Measurements from ENCODE around the gene MRTO4.

The MRTO4 gene

DNA sequence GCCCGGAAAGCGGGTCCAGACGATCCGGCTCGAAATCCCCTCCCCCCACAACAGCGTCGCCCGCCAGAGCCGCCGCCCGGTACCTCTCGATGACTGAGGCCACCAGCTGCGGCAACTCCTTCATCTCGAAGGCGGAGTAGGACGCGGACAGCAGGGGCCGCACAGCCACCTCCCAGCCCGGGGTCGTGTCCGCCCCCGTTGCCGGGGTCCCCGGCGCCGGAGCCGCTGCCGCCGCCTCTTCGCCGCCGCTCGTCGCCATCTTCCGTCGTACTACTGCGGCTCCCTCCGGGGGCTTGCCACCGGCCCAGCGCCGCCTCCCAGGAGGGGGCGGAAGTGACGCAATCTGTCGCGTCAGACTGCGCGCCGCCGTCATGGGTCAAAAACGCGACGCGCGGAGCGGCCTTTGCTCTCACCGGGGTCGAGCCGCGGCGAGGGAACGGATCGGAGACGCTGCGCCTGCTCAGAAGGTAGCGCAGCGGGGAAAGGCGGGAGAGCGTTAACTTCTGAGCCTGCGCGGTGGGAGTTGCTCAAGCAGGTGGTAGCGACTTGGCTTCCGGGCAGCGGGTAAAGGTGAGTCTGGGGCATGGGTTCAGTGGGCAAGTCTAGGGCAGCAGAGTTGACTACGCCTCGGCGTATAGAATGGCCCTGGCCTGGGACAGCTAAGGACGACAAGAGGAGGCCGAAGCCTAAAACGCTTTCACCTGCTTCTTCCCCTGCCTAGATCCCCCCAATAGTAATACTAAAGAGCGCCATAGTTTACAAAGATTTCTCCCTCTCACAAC, 41.4 kb upstream of the MRTO4 start, which contains the start of gene UBR4 (continued):
- TF ChIP-seq, protein P1, sequence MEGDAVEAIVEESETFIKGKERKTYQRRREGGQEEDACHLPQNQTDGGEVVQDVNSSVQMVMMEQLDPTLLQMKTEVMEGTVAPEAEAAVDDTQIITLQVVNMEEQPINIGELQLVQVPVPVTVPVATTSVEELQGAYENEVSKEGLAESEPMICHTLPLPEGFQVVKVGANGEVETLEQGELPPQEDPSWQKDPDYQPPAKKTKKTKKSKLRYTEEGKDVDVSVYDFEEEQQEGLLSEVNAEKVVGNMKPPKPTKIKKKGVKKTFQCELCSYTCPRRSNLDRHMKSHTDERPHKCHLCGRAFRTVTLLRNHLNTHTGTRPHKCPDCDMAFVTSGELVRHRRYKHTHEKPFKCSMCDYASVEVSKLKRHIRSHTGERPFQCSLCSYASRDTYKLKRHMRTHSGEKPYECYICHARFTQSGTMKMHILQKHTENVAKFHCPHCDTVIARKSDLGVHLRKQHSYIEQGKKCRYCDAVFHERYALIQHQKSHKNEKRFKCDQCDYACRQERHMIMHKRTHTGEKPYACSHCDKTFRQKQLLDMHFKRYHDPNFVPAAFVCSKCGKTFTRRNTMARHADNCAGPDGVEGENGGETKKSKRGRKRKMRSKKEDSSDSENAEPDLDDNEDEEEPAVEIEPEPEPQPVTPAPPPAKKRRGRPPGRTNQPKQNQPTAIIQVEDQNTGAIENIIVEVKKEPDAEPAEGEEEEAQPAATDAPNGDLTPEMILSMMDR (tag by site-specific recombination; IDR thresholded peaks at IDR 0.05): peak; percentile 43; the same call in 1 of the 2 replicates
- TF ChIP-seq ZFP69B (tag by site-specific recombination; IDR thresholded peaks at IDR 0.05): no peak; the same call in 1 of the 2 replicates
- TF ChIP-seq, protein P2, sequence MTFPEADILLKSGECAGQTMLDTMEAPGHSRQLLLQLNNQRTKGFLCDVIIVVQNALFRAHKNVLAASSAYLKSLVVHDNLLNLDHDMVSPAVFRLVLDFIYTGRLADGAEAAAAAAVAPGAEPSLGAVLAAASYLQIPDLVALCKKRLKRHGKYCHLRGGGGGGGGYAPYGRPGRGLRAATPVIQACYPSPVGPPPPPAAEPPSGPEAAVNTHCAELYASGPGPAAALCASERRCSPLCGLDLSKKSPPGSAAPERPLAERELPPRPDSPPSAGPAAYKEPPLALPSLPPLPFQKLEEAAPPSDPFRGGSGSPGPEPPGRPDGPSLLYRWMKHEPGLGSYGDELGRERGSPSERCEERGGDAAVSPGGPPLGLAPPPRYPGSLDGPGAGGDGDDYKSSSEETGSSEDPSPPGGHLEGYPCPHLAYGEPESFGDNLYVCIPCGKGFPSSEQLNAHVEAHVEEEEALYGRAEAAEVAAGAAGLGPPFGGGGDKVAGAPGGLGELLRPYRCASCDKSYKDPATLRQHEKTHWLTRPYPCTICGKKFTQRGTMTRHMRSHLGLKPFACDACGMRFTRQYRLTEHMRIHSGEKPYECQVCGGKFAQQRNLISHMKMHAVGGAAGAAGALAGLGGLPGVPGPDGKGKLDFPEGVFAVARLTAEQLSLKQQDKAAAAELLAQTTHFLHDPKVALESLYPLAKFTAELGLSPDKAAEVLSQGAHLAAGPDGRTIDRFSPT (tag by site-specific recombination; IDR thresholded peaks at IDR 0.05): peak; percentile 97
- TF ChIP-seq ZNF473 (tag by site-specific recombination; IDR thresholded peaks at IDR 0.05): no peak
- TF ChIP-seq ZNF585B (tag by site-specific recombination; IDR thresholded peaks at IDR 0.05): no peak
- TF ChIP-seq, protein P3, sequence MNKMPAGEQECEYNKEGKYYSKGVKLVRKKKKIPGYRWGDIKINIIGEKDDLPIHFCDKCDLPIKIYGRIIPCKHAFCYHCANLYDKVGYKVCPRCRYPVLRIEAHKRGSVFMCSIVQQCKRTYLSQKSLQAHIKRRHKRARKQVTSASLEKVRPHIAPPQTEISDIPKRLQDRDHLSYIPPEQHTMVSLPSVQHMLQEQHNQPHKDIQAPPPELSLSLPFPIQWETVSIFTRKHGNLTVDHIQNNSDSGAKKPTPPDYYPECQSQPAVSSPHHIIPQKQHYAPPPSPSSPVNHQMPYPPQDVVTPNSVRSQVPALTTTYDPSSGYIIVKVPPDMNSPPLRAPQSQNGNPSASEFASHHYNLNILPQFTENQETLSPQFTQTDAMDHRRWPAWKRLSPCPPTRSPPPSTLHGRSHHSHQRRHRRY (tag by site-specific recombination; IDR thresholded peaks at IDR 0.05): no peak
- TF ChIP-seq, protein P4, sequence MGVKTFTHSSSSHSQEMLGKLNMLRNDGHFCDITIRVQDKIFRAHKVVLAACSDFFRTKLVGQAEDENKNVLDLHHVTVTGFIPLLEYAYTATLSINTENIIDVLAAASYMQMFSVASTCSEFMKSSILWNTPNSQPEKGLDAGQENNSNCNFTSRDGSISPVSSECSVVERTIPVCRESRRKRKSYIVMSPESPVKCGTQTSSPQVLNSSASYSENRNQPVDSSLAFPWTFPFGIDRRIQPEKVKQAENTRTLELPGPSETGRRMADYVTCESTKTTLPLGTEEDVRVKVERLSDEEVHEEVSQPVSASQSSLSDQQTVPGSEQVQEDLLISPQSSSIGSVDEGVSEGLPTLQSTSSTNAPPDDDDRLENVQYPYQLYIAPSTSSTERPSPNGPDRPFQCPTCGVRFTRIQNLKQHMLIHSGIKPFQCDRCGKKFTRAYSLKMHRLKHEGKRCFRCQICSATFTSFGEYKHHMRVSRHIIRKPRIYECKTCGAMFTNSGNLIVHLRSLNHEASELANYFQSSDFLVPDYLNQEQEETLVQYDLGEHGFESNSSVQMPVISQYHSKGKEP (tag by site-specific recombination; IDR thresholded peaks at IDR 0.05): no peak
- peak; percentile 67; the same call in 1 of the 2 replicates for TF ChIP-seq ZNF561 (tag by site-specific recombination; IDR thresholded peaks at IDR 0.05; ENCODE audit: borderline replicate concordance)
- TF ChIP-seq ZNF514 (tag by site-specific recombination; IDR thresholded peaks at IDR 0.05): no peak
- peak; percentile 57; the same call in 1 of the 2 replicates for TF ChIP-seq ZNF785 (tag by site-specific recombination; IDR thresholded peaks at IDR 0.05)
- TF ChIP-seq ZNF677 (tag by site-specific recombination; IDR thresholded peaks at IDR 0.05): no peak
- peak; percentile 95 for TF ChIP-seq GLIS1 (tag by site-specific recombination; IDR thresholded peaks at IDR 0.05)
- TF ChIP-seq, protein P5, sequence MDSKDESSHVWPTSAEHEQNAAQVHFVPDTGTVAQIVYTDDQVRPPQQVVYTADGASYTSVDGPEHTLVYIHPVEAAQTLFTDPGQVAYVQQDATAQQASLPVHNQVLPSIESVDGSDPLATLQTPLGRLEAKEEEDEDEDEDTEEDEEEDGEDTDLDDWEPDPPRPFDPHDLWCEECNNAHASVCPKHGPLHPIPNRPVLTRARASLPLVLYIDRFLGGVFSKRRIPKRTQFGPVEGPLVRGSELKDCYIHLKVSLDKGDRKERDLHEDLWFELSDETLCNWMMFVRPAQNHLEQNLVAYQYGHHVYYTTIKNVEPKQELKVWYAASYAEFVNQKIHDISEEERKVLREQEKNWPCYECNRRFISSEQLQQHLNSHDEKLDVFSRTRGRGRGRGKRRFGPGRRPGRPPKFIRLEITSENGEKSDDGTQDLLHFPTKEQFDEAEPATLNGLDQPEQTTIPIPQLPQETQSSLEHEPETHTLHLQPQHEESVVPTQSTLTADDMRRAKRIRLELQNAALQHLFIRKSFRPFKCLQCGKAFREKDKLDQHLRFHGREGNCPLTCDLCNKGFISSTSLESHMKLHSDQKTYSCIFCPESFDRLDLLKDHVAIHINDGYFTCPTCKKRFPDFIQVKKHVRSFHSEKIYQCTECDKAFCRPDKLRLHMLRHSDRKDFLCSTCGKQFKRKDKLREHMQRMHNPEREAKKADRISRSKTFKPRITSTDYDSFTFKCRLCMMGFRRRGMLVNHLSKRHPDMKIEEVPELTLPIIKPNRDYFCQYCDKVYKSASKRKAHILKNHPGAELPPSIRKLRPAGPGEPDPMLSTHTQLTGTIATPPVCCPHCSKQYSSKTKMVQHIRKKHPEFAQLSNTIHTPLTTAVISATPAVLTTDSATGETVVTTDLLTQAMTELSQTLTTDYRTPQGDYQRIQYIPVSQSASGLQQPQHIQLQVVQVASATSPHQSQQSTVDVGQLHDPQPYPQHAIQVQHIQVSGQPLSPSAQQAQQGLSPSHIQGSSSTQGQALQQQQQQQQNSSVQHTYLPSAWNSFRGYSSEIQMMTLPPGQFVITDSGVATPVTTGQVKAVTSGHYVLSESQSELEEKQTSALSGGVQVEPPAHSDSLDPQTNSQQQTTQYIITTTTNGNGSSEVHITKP (tag by site-specific recombination; IDR thresholded peaks at IDR 0.05): peak; percentile 12
- TF ChIP-seq, protein P6, sequence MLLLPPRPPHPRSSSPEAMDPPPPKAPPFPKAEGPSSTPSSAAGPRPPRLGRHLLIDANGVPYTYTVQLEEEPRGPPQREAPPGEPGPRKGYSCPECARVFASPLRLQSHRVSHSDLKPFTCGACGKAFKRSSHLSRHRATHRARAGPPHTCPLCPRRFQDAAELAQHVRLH (tag by site-specific recombination; IDR thresholded peaks at IDR 0.05): no peak; the same call in 1 of the 2 replicates
- TF ChIP-seq ZNF223 (tag by site-specific recombination; IDR thresholded peaks at IDR 0.05): no peak
- TF ChIP-seq ZNF140 (tag by site-specific recombination; IDR thresholded peaks at IDR 0.05): no peak
- peak; percentile 58; the same call in 1 of the 2 replicates for TF ChIP-seq OSR2 (tag by site-specific recombination; IDR thresholded peaks at IDR 0.05)
- peak; percentile 66 for TF ChIP-seq TRIM28 (IDR thresholded peaks at IDR 0.05; ENCODE audit: borderline replicate concordance, low read length)
- TF ChIP-seq PRDM1 (tag by site-specific recombination; IDR thresholded peaks at IDR 0.05): 0 out of 2 replicates have a peak, but pooled peaks have one; percentile 4
- peak; percentile 46 for TF ChIP-seq ZFHX2 (tag by site-specific recombination; conservative IDR thresholded peaks at IDR 0.05)
- peak; percentile 26 for TF ChIP-seq ZNF660 (tag by site-specific recombination; IDR thresholded peaks at IDR 0.05)
- TF ChIP-seq, protein P7, sequence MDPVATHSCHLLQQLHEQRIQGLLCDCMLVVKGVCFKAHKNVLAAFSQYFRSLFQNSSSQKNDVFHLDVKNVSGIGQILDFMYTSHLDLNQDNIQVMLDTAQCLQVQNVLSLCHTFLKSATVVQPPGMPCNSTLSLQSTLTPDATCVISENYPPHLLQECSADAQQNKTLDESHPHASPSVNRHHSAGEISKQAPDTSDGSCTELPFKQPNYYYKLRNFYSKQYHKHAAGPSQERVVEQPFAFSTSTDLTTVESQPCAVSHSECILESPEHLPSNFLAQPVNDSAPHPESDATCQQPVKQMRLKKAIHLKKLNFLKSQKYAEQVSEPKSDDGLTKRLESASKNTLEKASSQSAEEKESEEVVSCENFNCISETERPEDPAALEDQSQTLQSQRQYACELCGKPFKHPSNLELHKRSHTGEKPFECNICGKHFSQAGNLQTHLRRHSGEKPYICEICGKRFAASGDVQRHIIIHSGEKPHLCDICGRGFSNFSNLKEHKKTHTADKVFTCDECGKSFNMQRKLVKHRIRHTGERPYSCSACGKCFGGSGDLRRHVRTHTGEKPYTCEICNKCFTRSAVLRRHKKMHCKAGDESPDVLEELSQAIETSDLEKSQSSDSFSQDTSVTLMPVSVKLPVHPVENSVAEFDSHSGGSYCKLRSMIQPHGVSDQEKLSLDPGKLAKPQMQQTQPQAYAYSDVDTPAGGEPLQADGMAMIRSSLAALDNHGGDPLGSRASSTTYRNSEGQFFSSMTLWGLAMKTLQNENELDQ (tag by site-specific recombination; IDR thresholded peaks at IDR 0.05; ENCODE audit: low read depth): no peak
- TF ChIP-seq ZNF366 (tag by site-specific recombination; conservative IDR thresholded peaks at IDR 0.05): no peak
- TF ChIP-seq ZNF394 (tag by site-specific recombination; IDR thresholded peaks at IDR 0.05; ENCODE audit: borderline replicate concordance): peak; percentile 48

All from HEK293 (cell line).